Smooth muscle cell (in vitro differentiated cells): ENCODE data around the gene SECISBP2L. TPM values are rescaled to one million over a fixed set of nuclear protein-coding genes. Genes with fewer than 3 reads are reported as not detected.

Experiments used
- DNase-seq: peaks from one replicate; lab custom pipeline; 2025; ENCODE audit not compliant: unreplicated experiment; lab: John Stamatoyannopoulos, UW
- H2AFZ ChIP-seq: fragments of 200-600 bp; sonication (generic); 2 replicates; pipeline ENCODE4 v1.6.0; 2016; ENCODE audit warnings: antibody characterized with exemption, low read depth, mild to moderate bottlenecking
- H3F3A ChIP-seq: fragments of 200-600 bp; sonication (generic); 2 replicates; pipeline ENCODE4 v1.6.0; 2017; ENCODE audit warnings: antibody characterized with exemption, low read depth
- H3K27ac ChIP-seq: fragments of 200-600 bp; sonication (generic); 2 replicates; pipeline ENCODE4 v1.5.1; 2016; ENCODE audit warnings: low read depth, mild to moderate bottlenecking
- H3K27me3 ChIP-seq: fragments of 200-600 bp; sonication (generic); 2 replicates; pipeline ENCODE4 v1.6.1; 2016; ENCODE audit warnings: low read depth, mild to moderate bottlenecking
- H3K36me3 ChIP-seq: fragments of 200-600 bp; sonication (generic); 2 replicates; pipeline ENCODE4 v1.5.1; 2016; ENCODE audit warnings: low read depth
- H3K4me1 ChIP-seq: fragments of 200-600 bp; sonication (generic); 2 replicates; pipeline ENCODE4 v1.5.1; 2016; ENCODE audit warnings: low read depth
- H3K4me2 ChIP-seq: fragments of 200-600 bp; sonication (generic); 2 replicates; pipeline ENCODE4 v1.6.0; 2016; ENCODE audit warnings: mild to moderate bottlenecking
- H3K4me3 ChIP-seq: fragments of 200-600 bp; sonication (generic); 2 replicates; pipeline ENCODE4 v1.5.1; 2016; ENCODE audit warnings: mild to moderate bottlenecking
- H3K79me2 ChIP-seq: fragments of 200-600 bp; sonication (generic); 2 replicates; pipeline ENCODE4 v1.6.0; 2016; ENCODE audit warnings: low read depth, mild to moderate bottlenecking
- H3K9ac ChIP-seq: fragments of 200-600 bp; sonication (generic); 2 replicates; pipeline ENCODE4 v1.6.0; 2016; ENCODE audit warnings: low read depth
- H3K9me3 ChIP-seq: fragments of 200-600 bp; sonication (generic); replicated peaks from 2 replicates; pipeline ENCODE4 v1.5.1; 2016; ENCODE audit warnings: low read depth
- H4K20me1 ChIP-seq: fragments of 200-600 bp; sonication (generic); 2 replicates; pipeline ENCODE4 v1.6.0; 2016; ENCODE audit warnings: low read depth
- CTCF ChIP-seq: fragments of 200-600 bp; sonication (generic); IDR thresholded peaks from 2 replicates; pipeline ENCODE4 v1.5.1; 2017; ENCODE audit warnings: borderline replicate concordance, mild to moderate bottlenecking, antibody characterized with exemption; ENCODE audit not compliant: insufficient read depth, poor library complexity, severe bottlenecking
- WGBS: methylation state at CpG from one replicate; pipeline ENCODE4 v1.1.7; 2016; ENCODE audit warnings: low lambda C conversion rate; 5-methylcytosine and 5-hydroxymethylcytosine counted together
- polyA plus RNA-seq: library from polyadenylated mRNA; unstranded; fragments of >200 nt; fragmentation: Nextera tagmentation; extraction: Ambion mirVana; gene quantifications from 2 replicates; pipeline ENCODE4 v1.2.1, GENCODE V29; 2016
- small RNA-seq: library from RNA; depleted of rRNA; stranded (forward); fragments of <200 nt; gene quantifications from one replicate; pipeline ENCODE3, GENCODE V24; 2014
- total RNA-seq: library from RNA; depleted of rRNA; stranded (reverse); fragments of >200 nt; gene quantifications from 2 replicates; pipeline ENCODE4 v1.2.3, GENCODE V29; 2014

The SECISBP2L gene
- total and polyA plus RNA-seq, 2 experiments from 2014 or later, result 13.7 to 24.0 TPM

DNA sequence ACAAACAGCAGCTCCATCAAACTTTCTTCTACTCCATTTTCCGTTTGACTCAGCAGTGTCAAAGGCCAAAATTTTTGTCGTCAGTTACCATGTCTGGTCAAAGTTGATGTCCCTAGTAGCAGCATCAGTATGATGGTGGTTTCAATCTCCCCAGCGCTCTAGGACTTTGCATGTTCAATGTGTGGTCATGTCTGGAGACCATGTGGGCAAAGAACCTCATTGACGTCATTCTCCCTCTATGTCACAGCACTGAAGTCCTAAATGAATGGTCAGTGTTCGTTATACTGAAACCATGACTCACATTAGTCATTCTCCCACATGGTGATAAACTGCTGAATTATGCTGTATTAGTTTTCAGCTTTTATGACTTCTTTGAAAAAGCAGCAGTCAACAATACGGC, 105.7 kb downstream of the SECISBP2L start:
- no peak overlapping the region for H3K9ac ChIP-seq
- TF ChIP-seq CTCF, result no peak
- 51% methylated on average over 6 of the region's 6 CpGs for WGBS
- H3K27ac ChIP-seq, result peak overlapping the region; percentile 72
- no peaks in the 10 kb centered on the region for H4K20me1 ChIP-seq
- peaks cover 12% of the 10 kb centered on the region for H3F3A ChIP-seq
- no peaks in the 10 kb centered on the region for H3K36me3 ChIP-seq
- no peaks in the 10 kb centered on the region for H3K27me3 ChIP-seq
- H3K79me2 ChIP-seq, result no peaks in the 10 kb centered on the region
- no peak overlapping the region for H3K4me3 ChIP-seq
- no peak for DNase-seq
- H3K4me1 ChIP-seq, result no peaks in the 10 kb centered on the region
- no peaks in the 10 kb centered on the region for H3K9me3 ChIP-seq
- no peak overlapping the region for H2AFZ ChIP-seq
- H3K4me2 ChIP-seq, result peak overlapping the region; percentile 49

GRCh38 chr15:48939648-48940047, 106.6 kb downstream of the SECISBP2L start:
- Histone ChIP-seq H3K4me3 (no peak overlapping the region), H3K9me3 (no peaks in the 10 kb centered on the region), H3K27me3 (no peaks in the 10 kb centered on the region), H3F3A (peaks cover 10% of the 10 kb centered on the region), H3K4me1 (no peaks in the 10 kb centered on the region), H3K9ac (no peak overlapping the region), H3K36me3 (no peaks in the 10 kb centered on the region), H3K4me2 (peak overlapping the region; percentile 20), H3K27ac (peak overlapping the region; percentile 72), H2AFZ (no peak overlapping the region), H4K20me1 (no peaks in the 10 kb centered on the region), H3K79me2 (no peaks in the 10 kb centered on the region)
- TF ChIP-seq CTCF, result no peak
- DNase-seq, result no peak
- 79% methylated on average over 4 of the region's 4 CpGs for WGBS

Small RNA genes within 50 kb of the gene (small RNA-seq; reads per million reads assigned to genes)
- not detected for gene RF00019

Other genes starting within 250 kb of the SECISBP2L start
- 10.7 and 37.5 TPM in 2 replicates for gene CEP152, start 235.4 kb downstream of the SECISBP2L start, total RNA-seq
- 3.9 and 5.9 TPM in 2 replicates for gene CEP152, start 235.4 kb downstream of the SECISBP2L start, polyA plus RNA-seq
- 216 and 229 TPM in 2 replicates for gene EID1, start 168.3 kb downstream of the SECISBP2L start, total RNA-seq
- 263 and 316 TPM in 2 replicates for gene EID1, start 168.3 kb downstream of the SECISBP2L start, polyA plus RNA-seq
- gene SHC4, start 82.5 kb downstream of the SECISBP2L start, total RNA-seq, result 1.2 and 3.6 TPM in 2 replicates
- 0.26 and 0.39 TPM in 2 replicates for gene SHC4, start 82.5 kb downstream of the SECISBP2L start, polyA plus RNA-seq
- 88.0 and 112 TPM in 2 replicates for gene COPS2, start 109.2 kb upstream of the SECISBP2L start, total RNA-seq
- 21.5 and 25.3 TPM in 2 replicates for gene COPS2, start 109.2 kb upstream of the SECISBP2L start, polyA plus RNA-seq
- 28.3 and 33.4 TPM in 2 replicates for gene GALK2, start 123.8 kb upstream of the SECISBP2L start, total RNA-seq
- 22.4 and 24.4 TPM in 2 replicates for gene GALK2, start 123.8 kb upstream of the SECISBP2L start, polyA plus RNA-seq